SK-N-SH treated with all-trans-retinoic acid at 6 μM for 48 hours (cell line): ENCODE results near the gene DACT3.
A peak's percentile ranks its signal among the peaks of the same experiment; 100 is the strongest.

Source experiments
- ATAC-seq: fragments of 200-7000 bp; cut with Tn5 transposase; 3 replicates; pipeline ENCODE4 v1.9.1; 2020; ENCODE audit warnings: mild to moderate bottlenecking, moderate library complexity
- ARNTL ChIP-seq: fragments of 450-650 bp; formaldehyde crosslinking; IDR thresholded peaks from 2 replicates; pipeline ENCODE4 v1.5.0; 2020; ENCODE audit warnings: low read depth, mild to moderate bottlenecking, moderate library complexity, borderline replicate concordance
- BACH2 ChIP-seq: fragments of 250-450 bp; sonication (Bioruptor Pico); IDR thresholded peaks from 2 replicates; pipeline ENCODE4 v1.9.0; 2021; ENCODE audit warnings: mild to moderate bottlenecking, borderline replicate concordance
- CSDC2 ChIP-seq: fragments of 250-450 bp; sonication (Bioruptor Pico); IDR thresholded peaks from 2 replicates; pipeline ENCODE4 v1.5.0; 2020; ENCODE audit warnings: mild to moderate bottlenecking, moderate library complexity
- CSRNP3 ChIP-seq: fragments of 250-450 bp; sonication (Bioruptor Pico); IDR thresholded peaks from 2 replicates; pipeline ENCODE4 v1.5.1; 2021; ENCODE audit warnings: mild to moderate bottlenecking, moderate library complexity
- ESRRG ChIP-seq: fragments of 250-450 bp; sonication (Bioruptor Pico); IDR thresholded peaks from 2 replicates; pipeline ENCODE4 v1.6.1; 2021; ENCODE audit warnings: mild to moderate bottlenecking
- GLIS3 ChIP-seq: fragments of 250-450 bp; sonication (Bioruptor Pico); IDR thresholded peaks from 2 replicates; pipeline ENCODE4 v1.5.0; 2020; ENCODE audit warnings: mild to moderate bottlenecking, moderate library complexity
- ISL1 ChIP-seq: fragments of 250-450 bp; sonication (Bioruptor Pico); IDR thresholded peaks from 2 replicates; pipeline ENCODE4 v2.1.2; 2022; ENCODE audit warnings: mild to moderate bottlenecking, moderate library complexity
- OSR1 ChIP-seq: fragments of 250-450 bp; sonication (Bioruptor Pico); IDR thresholded peaks from 2 replicates; pipeline ENCODE4 v1.8.0; 2022; ENCODE audit warnings: moderate library complexity, mild to moderate bottlenecking, inconsistent platforms
- PATZ1 ChIP-seq: fragments of 250-450 bp; sonication (Bioruptor Pico); IDR thresholded peaks from 2 replicates; pipeline ENCODE4 v1.8.0; 2020; ENCODE audit warnings: mild to moderate bottlenecking, moderate library complexity, borderline replicate concordance
- POU6F1 ChIP-seq: fragments of 250-450 bp; sonication (Bioruptor Pico); IDR thresholded peaks from 2 replicates; pipeline ENCODE4 v1.8.0; 2021; ENCODE audit warnings: low read depth, mild to moderate bottlenecking, moderate library complexity, borderline replicate concordance
- PPARA ChIP-seq: fragments of 250-450 bp; sonication (Bioruptor Pico); IDR thresholded peaks from 2 replicates; pipeline ENCODE4 v1.5.0; 2020; ENCODE audit warnings: mild to moderate bottlenecking, borderline replicate concordance
- RARB ChIP-seq: fragments of 250-450 bp; sonication (Bioruptor Pico); IDR thresholded peaks from 2 replicates; pipeline ENCODE4 v1.8.0; 2021; ENCODE audit warnings: mild to moderate bottlenecking, moderate library complexity
- SNAI2 ChIP-seq: fragments of 250-450 bp; sonication (Bioruptor Pico); IDR thresholded peaks from 2 replicates; pipeline ENCODE4 v1.5.0; 2020; ENCODE audit warnings: mild to moderate bottlenecking, moderate library complexity
- TCF4 ChIP-seq: fragments of 250-450 bp; sonication (Bioruptor Pico); IDR thresholded peaks from 2 replicates; pipeline ENCODE4 v1.8.0; 2021; ENCODE audit warnings: mild to moderate bottlenecking, moderate library complexity, borderline replicate concordance
- TOX ChIP-seq: fragments of 250-450 bp; sonication (Bioruptor Pico); IDR thresholded peaks from 2 replicates; pipeline ENCODE4 v1.8.0; 2021; ENCODE audit warnings: mild to moderate bottlenecking, moderate library complexity, borderline replicate concordance
- TSHZ2 ChIP-seq: fragments of 250-450 bp; sonication (Bioruptor Pico); IDR thresholded peaks from 2 replicates; pipeline ENCODE4 v1.5.0; 2020; ENCODE audit warnings: mild to moderate bottlenecking, moderate library complexity
- ZC3H10 ChIP-seq: fragments of 250-450 bp; sonication (Bioruptor Pico); IDR thresholded peaks from 2 replicates; pipeline ENCODE4 v1.5.1; 2021; ENCODE audit warnings: mild to moderate bottlenecking, moderate library complexity
- ZFP3 ChIP-seq: fragments of 250-450 bp; sonication (Bioruptor Pico); IDR thresholded peaks from 2 replicates; pipeline ENCODE4 v1.5.0; 2020; ENCODE audit warnings: mild to moderate bottlenecking, moderate library complexity
- ZFP30 ChIP-seq: fragments of 450-650 bp; formaldehyde crosslinking; IDR thresholded peaks from 2 replicates; pipeline ENCODE4 v1.5.0; 2022; ENCODE audit warnings: mild to moderate bottlenecking, moderate library complexity
- ZNF565 ChIP-seq: fragments of 450-650 bp; formaldehyde crosslinking; conservative IDR thresholded peaks from 2 replicates; pipeline ENCODE4 v1.5.0; 2020; ENCODE audit warnings: low read depth, mild to moderate bottlenecking, moderate library complexity
- ZNF70 ChIP-seq: fragments of 450-650 bp; formaldehyde crosslinking; IDR thresholded peaks from 2 replicates; pipeline ENCODE4 v1.5.0; 2020; ENCODE audit warnings: mild to moderate bottlenecking, moderate library complexity
- TF ChIP-seq, protein P1 (sequence below): fragments of 250-450 bp; sonication (Bioruptor Pico); IDR thresholded peaks from 2 replicates; pipeline ENCODE4 v1.5.1; 2020; ENCODE audit warnings: low read depth, mild to moderate bottlenecking, moderate library complexity

DACT3 gene

GRCh38 chr19:46646402-46646801 is 14.6 kb downstream of the DACT3 start:
- ATAC-seq: no peak
- TF ChIP-seq ZC3H10 (CRISPR knock-in tag) (no peak), ZNF565 (CRISPR knock-in tag) (no peak), ZFP3 (CRISPR knock-in tag) (no peak), GLIS3 (no peak), PPARA (CRISPR knock-in tag) (no peak), CSDC2 (no peak)

- ATAC-seq: no peak
- no peak for TF ChIP-seq ZNF565 (CRISPR knock-in tag)
- TF ChIP-seq CSDC2: no peak
- TF ChIP-seq ZNF70 (CRISPR knock-in tag): no peak
- no peak for TF ChIP-seq ZC3H10 (CRISPR knock-in tag)
- no peak for TF ChIP-seq SNAI2
- no peak for TF ChIP-seq TSHZ2 (CRISPR knock-in tag)
- no peak for TF ChIP-seq ISL1 (CRISPR knock-in tag)
- TF ChIP-seq TOX: no peak
- TF ChIP-seq, protein P1, sequence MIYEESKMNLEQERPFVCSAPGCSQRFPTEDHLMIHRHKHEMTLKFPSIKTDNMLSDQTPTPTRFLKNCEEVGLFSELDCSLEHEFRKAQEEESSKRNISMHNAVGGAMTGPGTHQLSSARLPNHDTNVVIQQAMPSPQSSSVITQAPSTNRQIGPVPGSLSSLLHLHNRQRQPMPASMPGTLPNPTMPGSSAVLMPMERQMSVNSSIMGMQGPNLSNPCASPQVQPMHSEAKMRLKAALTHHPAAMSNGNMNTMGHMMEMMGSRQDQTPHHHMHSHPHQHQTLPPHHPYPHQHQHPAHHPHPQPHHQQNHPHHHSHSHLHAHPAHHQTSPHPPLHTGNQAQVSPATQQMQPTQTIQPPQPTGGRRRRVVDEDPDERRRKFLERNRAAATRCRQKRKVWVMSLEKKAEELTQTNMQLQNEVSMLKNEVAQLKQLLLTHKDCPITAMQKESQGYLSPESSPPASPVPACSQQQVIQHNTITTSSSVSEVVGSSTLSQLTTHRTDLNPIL (CRISPR knock-in tag): no peak
- no peak for TF ChIP-seq ZFP30
- TF ChIP-seq OSR1 (CRISPR knock-in tag): no peak
- TF ChIP-seq TCF4 (CRISPR knock-in tag): no peak
- TF ChIP-seq ZFP3 (CRISPR knock-in tag): no peak
- no peak for TF ChIP-seq BACH2 (CRISPR knock-in tag)
- no peak for TF ChIP-seq ARNTL
- TF ChIP-seq PPARA (CRISPR knock-in tag): no peak
- no peak for TF ChIP-seq POU6F1 (CRISPR knock-in tag)
- TF ChIP-seq RARB (CRISPR knock-in tag): no peak
- TF ChIP-seq CSRNP3: no peak
- no peak for TF ChIP-seq ESRRG (CRISPR knock-in tag)
Observed at GRCh38 chr19:46644720-46645119, 16.3 kb downstream of the DACT3 start.

DNA sequence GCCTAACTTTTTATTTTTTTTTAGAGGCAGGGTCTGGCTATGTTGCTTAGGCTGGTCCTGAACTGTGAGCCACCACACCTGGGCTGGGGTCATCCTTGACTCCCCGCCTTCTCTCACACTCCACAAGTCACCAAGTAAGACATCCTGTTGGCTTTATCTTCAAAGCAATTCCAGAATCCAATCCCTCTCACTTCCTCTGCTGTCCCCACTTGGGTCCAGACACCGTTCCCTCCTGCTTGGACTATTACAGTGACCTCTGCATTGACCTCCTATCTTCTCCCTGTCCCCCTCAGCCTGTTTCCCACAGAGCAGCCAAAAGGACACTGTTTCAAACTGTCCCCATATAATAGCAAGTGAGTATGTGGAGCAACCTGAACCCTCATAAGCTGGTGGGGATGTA is 20.3 kb downstream of the DACT3 start:
- ATAC-seq: no peak
- no peak for TF ChIP-seq ZC3H10 (CRISPR knock-in tag)
- no peak for TF ChIP-seq TCF4 (CRISPR knock-in tag)

GRCh38 chr19:46639358-46640182 is 21.4 kb downstream of the DACT3 start:
- peak; percentile 70 for ATAC-seq
- TF ChIP-seq TOX (no peak), CSRNP3 (no peak), TCF4 (CRISPR knock-in tag) (peak; percentile 87), ARNTL (no peak), ZC3H10 (CRISPR knock-in tag) (no peak), PATZ1 (no peak), ZNF565 (CRISPR knock-in tag) (no peak), TSHZ2 (CRISPR knock-in tag) (no peak; the same call in 1 of the 2 replicates)
